ENCODE results near the gene FAM3A.

DNA sequence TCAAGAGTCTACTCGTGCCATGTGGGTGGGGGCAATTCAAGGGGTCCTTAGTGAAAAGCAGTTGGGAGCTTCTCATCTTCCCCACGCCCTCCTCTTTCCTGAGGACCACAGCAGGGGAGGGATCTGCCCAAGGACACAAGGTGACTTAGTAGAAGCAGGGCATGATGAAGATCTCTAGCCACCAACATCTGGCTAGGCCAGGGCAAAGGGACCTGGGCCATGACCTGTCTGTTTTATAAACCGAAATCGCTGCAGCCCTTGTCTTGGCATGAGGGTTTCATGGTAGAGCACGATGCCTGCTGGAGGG, 25.5 kb upstream of the FAM3A start:
- TF ChIP-seq YY1 (IDR thresholded peaks at IDR 0.05; ENCODE audit: insufficient read depth, insufficient read length) (no peak), SUZ12 (IDR thresholded peaks at IDR 0.05; ENCODE audit: extremely low read depth, insufficient read depth, insufficient read length) (no peak)
